Urothelium cell line (cell line): ENCODE results near the gene KCTD3.

ENCODE experiments used
- DNase-seq: peaks from one replicate; pipeline ENCODE4 v3.0.0; 2011; ENCODE audit warnings: low spot score, mixed read lengths
- FAIRE-seq: peaks from 2 replicates; lab custom pipeline; 2011; peaks lifted over from hg19 to GRCh38; lab: Jason Lieb, UNC

The KCTD3 gene

GRCh38 chr1:215566556-215567490 lies at the start of gene KCTD3:
TSS of gene KCTD3 (plus strand) at chr1:215567304. CDS start at chr1:215567686, 382 bp downstream.
- DNase-seq: peak; percentile 86
- FAIRE-seq: no peak

- FAIRE-seq (peak; percentile 17), DNase-seq (no peak)
Observed at GRCh38 chr1:215517441-215517891, 49.6 kb upstream of the KCTD3 start.

GRCh38 chr1:215518594-215518993 lies 48.5 kb upstream of the KCTD3 start:
- DNase-seq (no peak), FAIRE-seq (no peak)

GRCh38 chr1:215521279-215521678 lies 45.8 kb upstream of the KCTD3 start:
- FAIRE-seq (no peak), DNase-seq (no peak)

- no peak for FAIRE-seq
- no peak for DNase-seq
Observed at GRCh38 chr1:215523128-215523861, 43.8 kb upstream of the KCTD3 start.

- no peak for FAIRE-seq
- DNase-seq: no peak
Observed at GRCh38 chr1:215523906-215524305, 43.2 kb upstream of the KCTD3 start.

GRCh38 chr1:215526147-215526845 lies 40.8 kb upstream of the KCTD3 start:
- DNase-seq (peak; percentile 16), FAIRE-seq (no peak)

- DNase-seq (no peak), FAIRE-seq (no peak)
Observed at GRCh38 chr1:215526846-215527151, 40.3 kb upstream of the KCTD3 start.

- no peak for DNase-seq
- FAIRE-seq: peak; percentile 13
Observed at GRCh38 chr1:215529111-215529510, 38.0 kb upstream of the KCTD3 start.

- no peak for FAIRE-seq
- no peak for DNase-seq
Observed at GRCh38 chr1:215529571-215529970, 37.5 kb upstream of the KCTD3 start.

- no peak for FAIRE-seq
Observed at GRCh38 chr1:215530401-215530984, 36.6 kb upstream of the KCTD3 start.

GRCh38 chr1:215539803-215540570 lies 27.1 kb upstream of the KCTD3 start:
- DNase-seq (no peak), FAIRE-seq (no peak)

More at GRCh38 chr1:215530401-215530984, 36.6 kb upstream of the KCTD3 start:
- DNase-seq: no peak

GRCh38 chr1:215542301-215542700 lies 24.8 kb upstream of the KCTD3 start:
- no peak for DNase-seq
- no peak for FAIRE-seq

- FAIRE-seq (no peak), DNase-seq (no peak)
Observed at GRCh38 chr1:215543191-215543606, 23.9 kb upstream of the KCTD3 start.

- no peak for FAIRE-seq
- DNase-seq: no peak
Observed at GRCh38 chr1:215543806-215544205, 23.3 kb upstream of the KCTD3 start.

- DNase-seq (no peak), FAIRE-seq (no peak)
Observed at GRCh38 chr1:215544566-215544965, 22.5 kb upstream of the KCTD3 start.

- FAIRE-seq: no peak
- no peak for DNase-seq
Observed at GRCh38 chr1:215545096-215545495, 22.0 kb upstream of the KCTD3 start.

- FAIRE-seq: no peak
Observed at GRCh38 chr1:215547011-215547410, 20.1 kb upstream of the KCTD3 start.

GRCh38 chr1:215551806-215552205 lies 15.3 kb upstream of the KCTD3 start:
- no peak for FAIRE-seq

More at GRCh38 chr1:215547011-215547410, 20.1 kb upstream of the KCTD3 start:
- DNase-seq: no peak

GRCh38 chr1:215554865-215555264 lies 12.2 kb upstream of the KCTD3 start:
- FAIRE-seq: no peak
- DNase-seq: no peak

More at GRCh38 chr1:215551806-215552205, 15.3 kb upstream of the KCTD3 start:
- no peak for DNase-seq
